GM12878 (cell line): ENCODE measurements around the gene NPLOC4. TPM values are rescaled to one million over a fixed set of nuclear protein-coding genes. Genes with fewer than 3 reads are reported as not detected.

Experiments used
- BHLHE40 ChIP-seq, 2 experiments: fragments of 450-650 bp in 1 of 2; IDR thresholded peaks; 2 replicates each; pipeline ENCODE4 v1.6.1; 2011 to 2017; ENCODE audit warnings: low read depth in 2 of 2, borderline replicate concordance in 1 of 2, improper control_type of control experiment in 1 of 2, low read length in 1 of 2, mild to moderate bottlenecking in 1 of 2
- BMI1 ChIP-seq: fragments of 450-650 bp; IDR thresholded peaks from 2 replicates; pipeline ENCODE4 v1.6.1; 2016; ENCODE audit warnings: mild to moderate bottlenecking, moderate library complexity, borderline replicate concordance
- CHD4 ChIP-seq: fragments of 200-600 bp; sonication (generic); IDR thresholded peaks from 2 replicates; pipeline ENCODE4 v1.6.1; 2016; ENCODE audit warnings: mild to moderate bottlenecking
- KAT2A ChIP-seq: conservative IDR thresholded peaks from 2 replicates; pipeline ENCODE4 v1.6.1; 2011; ENCODE audit warnings: low read depth, low read length; ENCODE audit not compliant: control insufficient read depth
- TCF12 ChIP-seq: IDR thresholded peaks from 2 replicates; pipeline ENCODE4 v1.6.1; 2011; ENCODE audit warnings: low read depth, mild to moderate bottlenecking, low read length
- YBX1 ChIP-seq: fragments of 450-650 bp; IDR thresholded peaks from 2 replicates; pipeline ENCODE4 v1.6.1; 2016; ENCODE audit warnings: antibody characterized with exemption
- YY1 ChIP-seq: IDR thresholded peaks from 2 replicates; pipeline ENCODE4 v1.6.1; 2011; ENCODE audit warnings: low read depth, mild to moderate bottlenecking, low read length
- ZNF622 ChIP-seq: fragments of 450-650 bp; IDR thresholded peaks from 2 replicates; pipeline ENCODE4 v1.6.1; 2017; ENCODE audit warnings: mild to moderate bottlenecking, inconsistent platforms
- polyA plus RNA-seq, 11 experiments: library from polyadenylated mRNA; depleted of rRNA in 4 of 11; unstranded in 6 of 11; stranded (reverse) in 5 of 11; fragments of >200 nt; fragmentation: Nextera tagmentation in 4 of 11; fragmentation: Illumina TruSeq in 1 of 11; extraction: Ambion mirVana in 4 of 11; extraction: Trizol in 1 of 11; gene quantifications; 1 replicate in 1 of 11; 2 replicates in 10 of 11; pipeline versions ENCODE4 v1.2.1 to v1.2.3, GENCODE V29; 2011 to 2016; ENCODE audit warnings: inconsistent platforms in 2 of 11, missing spikeins in 2 of 11, low read depth in 1 of 11
- total RNA-seq, 4 experiments: library from RNA; depleted of rRNA in 3 of 4; stranded (reverse); fragments of >200 nt in 3 of 4; fragmentation: Illumina TruSeq in 1 of 4; extraction: Trizol in 1 of 4; gene quantifications; 2 replicates each; pipeline versions ENCODE4 v1.2.1 to v1.2.3, GENCODE V29; 2013 to 2021
- TF ChIP-seq, protein P1 (sequence below): fragments of 450-650 bp; IDR thresholded peaks from 2 replicates; pipeline ENCODE4 v1.6.1; 2017; ENCODE audit warnings: antibody characterized with exemption, mild to moderate bottlenecking, moderate library complexity

Gene NPLOC4
- total and polyA plus RNA-seq, 10 of the 15 experiments (the other 5 are each of a cell fraction or from before 2014, with no cell fraction given): 1.5 to 83.7 (median 45.8) TPM

GRCh38 chr17:81523402-81524038, 113.4 kb downstream of the NPLOC4 start (continued):
- TF ChIP-seq, protein P1, sequence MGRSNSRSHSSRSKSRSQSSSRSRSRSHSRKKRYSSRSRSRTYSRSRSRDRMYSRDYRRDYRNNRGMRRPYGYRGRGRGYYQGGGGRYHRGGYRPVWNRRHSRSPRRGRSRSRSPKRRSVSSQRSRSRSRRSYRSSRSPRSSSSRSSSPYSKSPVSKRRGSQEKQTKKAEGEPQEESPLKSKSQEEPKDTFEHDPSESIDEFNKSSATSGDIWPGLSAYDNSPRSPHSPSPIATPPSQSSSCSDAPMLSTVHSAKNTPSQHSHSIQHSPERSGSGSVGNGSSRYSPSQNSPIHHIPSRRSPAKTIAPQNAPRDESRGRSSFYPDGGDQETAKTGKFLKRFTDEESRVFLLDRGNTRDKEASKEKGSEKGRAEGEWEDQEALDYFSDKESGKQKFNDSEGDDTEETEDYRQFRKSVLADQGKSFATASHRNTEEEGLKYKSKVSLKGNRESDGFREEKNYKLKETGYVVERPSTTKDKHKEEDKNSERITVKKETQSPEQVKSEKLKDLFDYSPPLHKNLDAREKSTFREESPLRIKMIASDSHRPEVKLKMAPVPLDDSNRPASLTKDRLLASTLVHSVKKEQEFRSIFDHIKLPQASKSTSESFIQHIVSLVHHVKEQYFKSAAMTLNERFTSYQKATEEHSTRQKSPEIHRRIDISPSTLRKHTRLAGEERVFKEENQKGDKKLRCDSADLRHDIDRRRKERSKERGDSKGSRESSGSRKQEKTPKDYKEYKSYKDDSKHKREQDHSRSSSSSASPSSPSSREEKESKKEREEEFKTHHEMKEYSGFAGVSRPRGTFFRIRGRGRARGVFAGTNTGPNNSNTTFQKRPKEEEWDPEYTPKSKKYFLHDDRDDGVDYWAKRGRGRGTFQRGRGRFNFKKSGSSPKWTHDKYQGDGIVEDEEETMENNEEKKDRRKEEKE: no peak
- peak in 1 of 2 experiments; percentile 9; a peak in 1 of 4 replicates for TF ChIP-seq BHLHE40 (IDR thresholded peaks at IDR 0.05; ENCODE audit: borderline replicate concordance in 1 of 2, low read depth in 2 of 2, low read length in 1 of 2)
- TF ChIP-seq YY1: 0 out of 2 replicates have a peak, but pooled peaks have one; percentile 11
- no peak for TF ChIP-seq KAT2A
- TF ChIP-seq ZNF622: no peak
- TF ChIP-seq TCF12: no peak
- TF ChIP-seq BMI1: no peak
- TF ChIP-seq YBX1: no peak
- TF ChIP-seq CHD4: no peak
